NCI-H187 treated with DMSO at 0.1 percent for 48 hours (cell line): ENCODE results near the gene TTPAL.

Experiments
- DNase-seq: peaks from one replicate; lab custom pipeline; 2025; lab: John Stamatoyannopoulos, UW

Gene TTPAL

DNA sequence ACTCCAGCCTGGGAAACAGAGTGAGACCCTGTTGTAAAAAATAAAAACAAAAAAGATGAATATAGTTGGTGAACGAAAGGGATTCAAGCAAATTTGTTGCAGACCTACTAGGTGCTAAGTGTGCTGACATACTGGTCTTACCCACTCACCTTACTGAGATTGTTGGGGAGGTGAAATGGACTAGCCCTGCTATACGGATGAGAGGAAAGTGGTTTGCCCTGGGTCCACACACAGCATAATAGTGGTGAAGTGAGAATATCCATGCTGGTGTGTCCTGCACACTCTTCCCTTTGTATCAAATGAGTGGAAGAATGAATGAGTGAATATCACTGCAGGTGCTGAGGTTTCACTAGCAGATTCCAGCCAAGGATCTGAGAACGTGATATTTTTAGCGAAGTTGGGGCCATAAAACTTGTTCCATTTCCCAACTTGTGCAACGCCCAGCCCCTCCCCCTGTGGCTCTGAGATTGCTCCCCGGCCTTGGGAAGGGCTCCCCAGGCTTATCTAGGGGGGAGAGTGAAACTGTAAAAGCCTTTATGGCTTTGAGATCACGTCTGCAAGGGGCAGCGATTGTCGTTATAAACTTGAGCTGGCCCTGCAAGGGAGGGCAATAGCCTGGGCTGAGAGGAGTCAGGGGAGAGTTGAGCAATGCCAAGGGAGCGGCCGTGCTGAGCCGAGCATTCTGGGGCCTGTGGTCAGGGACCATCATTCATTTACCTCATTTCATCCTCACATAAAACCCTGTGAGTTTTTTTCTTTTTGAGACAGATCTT is 33.2 kb upstream of the TTPAL start:
- no peak for DNase-seq

DNA sequence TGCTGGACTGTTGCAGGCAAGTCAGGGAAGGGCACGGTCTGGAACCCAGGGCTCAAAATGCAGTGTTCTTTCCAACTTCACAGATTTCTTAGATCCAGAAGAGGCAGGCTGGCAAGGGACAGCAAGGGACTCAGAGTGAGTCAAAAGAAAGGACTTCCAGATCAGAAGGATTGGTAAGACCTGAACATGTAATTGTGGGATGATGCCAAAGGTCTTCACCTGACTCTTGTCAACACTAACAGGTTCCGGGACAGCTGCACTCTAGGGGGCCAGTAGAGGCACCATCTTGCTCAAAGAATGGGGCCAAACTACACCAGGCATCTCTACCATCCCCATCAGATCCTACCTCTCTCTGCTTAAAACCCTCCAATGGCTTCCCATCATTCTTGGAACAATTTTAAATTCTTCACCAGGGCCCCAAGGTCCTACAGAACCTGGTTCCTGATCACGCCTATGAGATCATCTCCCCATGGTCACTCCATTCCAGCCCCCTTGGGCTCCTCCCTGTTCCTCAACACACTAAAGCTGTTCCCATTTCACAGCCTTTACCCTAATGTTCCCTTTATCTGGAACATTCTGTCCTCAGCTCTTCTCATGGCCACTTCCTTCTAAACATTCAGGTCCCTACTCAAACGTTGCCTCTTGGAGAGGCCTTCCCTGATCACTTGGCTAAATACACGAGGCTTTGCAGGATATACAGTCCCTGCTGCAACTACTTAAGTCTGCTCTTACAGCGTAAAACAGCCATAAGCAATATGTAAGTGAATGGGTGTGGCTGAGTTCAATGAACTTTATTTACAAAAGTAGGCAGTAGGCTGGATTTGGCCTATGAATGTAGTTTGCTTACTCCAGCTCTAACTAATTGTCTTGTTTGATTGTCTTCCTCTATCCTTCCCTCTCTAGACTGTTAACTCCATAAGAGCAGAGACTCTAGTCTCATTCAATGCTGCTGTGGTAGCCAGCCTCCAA is 29.6 kb upstream of the TTPAL start:
- no peak for DNase-seq

DNA sequence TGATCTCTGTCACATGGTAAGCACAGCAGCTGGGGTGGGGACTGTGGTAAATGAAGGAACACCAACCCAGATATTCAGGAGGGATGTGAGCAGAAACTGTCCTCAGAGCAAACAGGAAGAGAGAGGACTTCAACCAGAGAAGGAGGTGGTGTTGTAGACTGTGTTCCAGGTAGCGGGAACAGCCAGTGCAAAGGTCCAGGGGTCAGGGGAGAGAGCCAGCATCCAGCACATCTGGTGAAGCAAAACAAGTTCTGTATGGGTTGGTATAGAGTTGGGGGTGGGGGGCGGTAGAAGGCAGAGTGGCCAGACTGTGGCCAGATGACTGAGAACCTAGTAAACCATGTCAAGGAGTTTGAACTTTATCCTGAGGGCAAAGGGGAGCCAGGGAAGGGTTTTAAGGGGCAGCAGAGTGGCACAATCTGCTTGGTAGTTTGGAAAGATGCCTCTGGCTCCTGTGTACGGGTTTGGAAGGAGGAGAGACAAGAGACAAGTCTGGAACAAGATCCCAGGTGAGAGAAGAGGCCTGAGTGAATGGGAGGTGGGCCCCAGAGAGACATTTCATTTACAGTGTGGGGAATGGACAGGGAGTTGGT is 27.8 kb upstream of the TTPAL start:
- DNase-seq: no peak

DNA sequence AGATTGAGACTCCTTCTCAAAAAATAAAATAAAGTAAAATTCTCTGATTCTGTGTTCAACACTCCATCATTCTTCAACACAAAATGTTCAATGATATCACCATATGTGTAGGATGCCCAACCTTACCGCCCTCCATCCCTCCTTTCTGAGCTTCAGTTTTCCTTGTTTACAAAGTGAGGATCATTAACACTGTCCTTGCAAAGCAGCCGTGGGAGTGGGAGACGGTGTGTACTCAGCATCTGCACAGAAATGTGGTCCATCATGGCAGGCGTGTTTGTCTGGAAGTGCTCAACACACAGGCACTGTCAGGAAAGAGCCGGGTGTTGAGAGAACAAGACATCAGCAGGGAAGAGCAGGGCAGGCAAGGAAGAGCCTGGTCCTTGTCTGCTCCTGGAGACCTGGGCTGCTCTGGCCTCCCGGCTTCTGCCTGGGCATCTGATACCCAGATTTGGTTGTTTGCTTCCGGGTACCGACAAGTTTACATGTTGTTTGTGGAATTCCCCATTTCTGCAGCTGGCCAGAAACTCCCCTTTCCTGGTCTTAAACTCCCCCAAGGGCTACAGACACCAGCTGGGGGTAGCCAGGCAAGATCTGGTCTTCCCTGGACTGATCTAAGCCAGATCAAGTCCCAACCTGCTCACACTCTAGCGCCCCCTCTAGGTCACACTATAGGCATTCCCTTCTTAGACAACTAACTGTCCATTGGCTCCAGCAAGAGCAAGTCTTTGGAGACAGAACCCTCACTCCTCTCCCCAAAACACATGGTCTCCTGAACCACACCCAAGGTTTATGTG is 26.7 kb upstream of the TTPAL start:
- DNase-seq: no peak

DNA sequence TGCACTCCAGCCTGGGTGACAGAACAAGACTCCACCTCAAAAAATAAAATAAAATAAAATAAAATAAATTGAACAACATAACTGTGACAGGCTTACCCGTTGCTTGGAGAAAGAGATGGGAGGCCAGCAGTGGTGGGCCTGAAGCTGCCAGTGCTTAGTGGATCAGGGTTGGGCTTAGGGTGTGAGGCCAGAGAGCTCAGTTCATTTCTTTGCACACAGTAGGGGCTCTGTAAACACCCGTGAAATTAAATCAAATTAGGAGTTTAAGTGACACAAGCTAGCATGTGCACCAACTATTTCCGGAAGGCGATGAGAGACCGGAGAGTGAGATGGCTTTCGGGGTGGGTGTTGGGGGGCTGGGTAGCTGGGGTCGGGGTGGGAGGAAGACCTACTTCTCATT is 25.8 kb upstream of the TTPAL start:
- no peak for DNase-seq

DNA sequence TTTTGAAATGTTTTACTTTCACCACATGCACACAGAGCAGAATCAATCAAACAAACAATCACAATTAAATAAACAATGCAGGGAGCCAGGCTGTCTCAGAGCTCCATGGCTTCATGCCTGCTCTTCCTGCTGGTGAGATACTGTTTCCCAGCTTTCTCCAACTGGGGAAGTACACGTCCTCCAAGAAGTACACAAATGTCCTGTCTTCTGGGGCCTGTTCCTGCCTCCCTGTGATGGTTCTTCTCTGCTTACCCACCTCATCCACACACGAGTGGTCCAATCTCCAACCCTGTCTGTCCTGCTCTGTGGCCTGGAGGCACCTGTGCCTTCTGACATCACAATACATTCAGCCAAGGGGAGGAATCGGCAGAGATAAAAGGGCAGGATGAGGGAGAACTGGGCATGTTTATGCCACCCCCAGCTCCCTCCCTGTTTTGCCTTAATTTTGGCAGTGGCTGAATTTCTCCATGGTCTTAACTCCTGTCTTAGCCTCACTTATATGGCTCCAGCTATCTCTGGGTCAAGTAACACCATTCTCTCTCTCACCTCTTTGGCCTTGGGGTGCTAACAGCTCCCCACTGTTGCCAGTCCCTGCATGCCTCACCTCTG is 25.3 kb upstream of the TTPAL start:
- DNase-seq: no peak

DNA sequence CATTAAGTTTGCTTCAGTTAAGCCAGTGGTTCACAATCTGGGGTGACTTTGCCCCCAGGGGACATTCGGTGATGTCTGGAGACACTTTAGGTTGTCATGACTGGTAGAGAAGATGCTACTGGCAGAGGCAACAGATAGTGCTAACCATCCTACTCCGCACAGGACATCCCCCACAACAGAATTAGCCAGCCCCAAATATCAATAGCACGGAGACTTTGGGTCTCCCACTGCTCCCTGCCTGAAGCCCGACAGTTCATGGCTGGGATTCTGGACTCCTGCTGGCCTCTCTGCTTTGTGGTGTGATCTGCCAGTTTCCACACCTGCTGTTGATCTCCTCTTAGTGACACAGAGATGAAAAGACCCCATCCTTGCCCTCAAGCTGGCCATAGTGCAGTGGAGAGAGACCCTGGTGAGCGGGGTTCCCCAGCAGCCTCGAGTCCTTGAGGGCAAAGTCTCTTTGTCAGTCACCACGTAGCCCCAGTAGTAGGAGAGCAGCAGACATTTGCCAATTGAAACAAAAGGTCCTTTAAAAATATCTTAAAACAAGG is 24.7 kb upstream of the TTPAL start:
- DNase-seq: no peak

DNA sequence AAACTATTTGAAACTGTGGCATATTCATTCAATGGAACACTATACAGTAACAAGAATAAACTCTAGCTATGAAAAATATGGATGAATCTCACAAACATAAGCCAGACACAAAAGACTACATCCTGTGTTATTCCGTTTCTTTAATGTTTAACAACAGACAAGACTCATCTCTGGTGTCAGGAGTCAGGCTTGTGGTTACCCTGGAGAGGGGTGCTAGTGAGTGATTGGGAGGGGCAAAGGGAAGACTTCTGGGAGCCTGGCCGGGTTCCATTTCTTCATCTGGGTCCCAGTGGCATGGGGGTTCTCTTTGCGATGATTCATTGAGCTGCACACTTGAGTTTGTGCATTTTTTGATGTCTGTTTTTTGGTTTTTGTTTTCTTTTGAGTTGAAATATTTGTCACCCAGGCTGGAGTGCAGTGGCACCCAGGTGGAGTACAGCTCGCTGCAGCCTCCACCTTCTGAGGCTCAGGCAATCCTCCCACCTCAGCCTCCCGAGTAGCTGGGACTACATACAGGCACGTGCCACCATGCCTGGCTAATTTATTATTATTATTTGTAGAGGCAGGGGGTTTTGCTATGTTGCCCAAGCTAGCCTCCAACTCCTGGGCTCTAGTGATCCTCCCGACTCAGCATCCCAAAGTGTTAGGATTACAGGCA is 21.2 kb upstream of the TTPAL start:
- DNase-seq: no peak

DNA sequence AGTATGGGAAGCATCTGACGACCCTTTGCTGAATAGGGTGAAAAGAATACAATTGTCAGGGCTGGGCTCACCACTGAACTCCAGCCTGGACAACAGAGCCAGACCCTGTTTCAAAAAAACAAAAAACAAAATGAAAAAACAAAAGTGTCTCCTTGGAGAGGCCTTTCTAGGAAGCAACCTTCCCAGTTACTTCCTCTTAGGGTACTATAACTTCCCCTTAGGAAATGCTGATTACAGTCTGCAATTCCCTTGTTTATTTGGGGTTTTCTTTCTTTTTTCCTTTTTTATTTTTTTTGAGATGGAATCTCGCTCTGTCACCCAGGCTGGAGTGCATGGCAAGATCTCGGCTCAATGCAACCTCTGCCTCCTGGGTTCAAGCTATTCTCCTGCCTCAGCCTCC is 20.5 kb upstream of the TTPAL start:
- no peak for DNase-seq

DNA sequence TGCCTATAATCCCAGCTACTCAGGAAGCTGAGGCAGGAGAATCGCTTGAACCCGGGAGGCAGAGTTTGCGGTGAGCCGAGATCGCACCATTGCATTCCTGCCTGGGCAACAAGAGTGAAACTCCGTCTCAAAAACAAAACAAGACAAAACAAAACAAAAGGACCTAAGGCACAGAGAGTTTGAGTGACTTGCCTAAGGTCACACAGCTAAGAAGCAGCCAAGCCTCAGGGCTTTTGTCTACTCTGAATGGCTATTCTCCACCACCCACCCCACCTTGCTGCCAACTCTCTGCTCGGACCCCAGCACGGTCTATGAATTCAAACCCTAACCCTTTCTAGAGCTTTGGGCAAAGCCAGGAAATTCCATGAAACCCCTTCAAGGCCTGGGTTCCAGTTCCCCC is 19.1 kb upstream of the TTPAL start:
- DNase-seq: no peak

DNA sequence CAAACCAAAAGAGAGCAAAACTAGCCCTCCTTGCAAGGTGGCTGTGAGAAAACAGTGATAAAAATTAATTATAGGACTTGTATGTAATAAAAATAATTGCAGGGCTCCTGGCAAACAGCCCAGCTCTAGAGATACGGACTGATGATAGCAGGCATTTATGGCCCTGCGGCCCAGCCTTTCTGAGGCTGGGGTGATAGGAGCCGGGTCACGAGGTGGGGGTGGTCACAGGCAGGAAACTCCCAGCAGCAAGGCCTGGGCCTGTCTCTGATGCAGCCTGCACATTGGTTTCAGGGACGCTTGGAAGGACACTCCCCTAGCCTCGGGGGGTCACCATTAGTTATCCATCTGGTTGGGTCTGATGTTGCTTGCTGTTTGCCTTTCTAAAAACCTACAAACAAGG is 18.7 kb upstream of the TTPAL start:
- no peak for DNase-seq

DNA sequence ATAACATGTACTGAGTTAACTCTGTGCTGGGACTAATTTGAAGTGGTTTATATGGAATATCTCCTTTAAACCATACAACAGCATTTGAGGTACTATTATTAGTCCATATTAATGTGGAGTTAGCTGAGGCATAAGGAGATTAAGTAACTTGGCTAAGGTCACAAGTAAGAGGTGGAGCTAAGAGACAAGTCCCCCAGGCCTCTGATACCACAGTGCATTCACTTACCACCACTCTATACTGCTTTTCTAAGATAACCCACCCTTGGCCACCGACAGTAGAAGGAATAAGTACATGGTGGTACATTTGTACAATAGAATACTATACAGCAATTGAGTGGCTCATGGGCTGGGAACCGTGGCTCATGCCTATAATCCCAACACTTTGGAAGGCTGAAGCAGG is 16.4 kb upstream of the TTPAL start:
- DNase-seq: no peak

DNA sequence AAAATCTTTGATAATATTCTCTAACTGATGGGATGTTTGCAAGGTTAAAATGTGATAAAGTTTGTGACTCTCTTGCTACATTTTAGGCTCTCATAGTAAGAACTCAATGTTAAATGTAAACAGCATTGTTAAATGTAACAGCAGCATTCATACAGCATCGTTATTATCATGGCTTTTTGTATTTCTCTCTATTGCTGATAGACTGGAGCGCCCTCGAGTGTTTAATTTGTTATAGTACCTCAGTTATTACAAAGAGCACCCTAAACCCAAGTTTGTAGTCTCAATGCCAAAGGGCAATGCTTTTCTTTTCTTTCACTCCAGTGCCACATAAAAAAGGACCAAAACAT is 14.9 kb upstream of the TTPAL start:
- DNase-seq: no peak

DNA sequence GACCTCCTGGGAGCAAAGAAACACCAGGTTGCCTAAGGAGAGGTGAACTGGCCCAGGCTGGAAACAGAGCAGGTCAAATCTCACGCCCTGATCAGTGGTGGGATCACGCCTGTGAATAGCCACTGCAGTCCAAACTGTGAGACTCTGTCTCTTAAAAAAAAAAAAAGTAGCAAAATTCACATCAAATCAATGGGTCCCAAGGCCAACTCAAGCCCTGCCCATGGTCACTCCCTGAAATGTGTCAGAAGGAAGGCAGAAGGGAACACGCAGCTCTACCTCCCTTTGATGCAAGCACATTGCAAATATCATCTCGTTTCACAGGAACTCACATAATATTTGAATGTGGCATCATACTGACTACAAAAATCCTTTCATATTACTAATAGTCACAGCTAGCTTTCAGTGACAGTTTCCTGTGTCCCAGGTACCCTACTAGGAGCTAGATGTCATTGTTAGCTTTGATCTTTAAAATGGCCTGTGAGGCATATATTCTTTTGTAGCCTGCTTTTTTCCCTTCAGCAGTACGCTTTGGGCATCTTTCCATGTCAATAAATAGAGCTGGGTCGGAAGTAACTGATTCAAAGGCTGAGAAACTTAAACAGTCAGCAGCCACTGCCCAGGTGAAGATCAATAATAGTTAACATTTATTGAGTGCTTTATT is 14.4 kb upstream of the TTPAL start:
- DNase-seq: no peak

DNA sequence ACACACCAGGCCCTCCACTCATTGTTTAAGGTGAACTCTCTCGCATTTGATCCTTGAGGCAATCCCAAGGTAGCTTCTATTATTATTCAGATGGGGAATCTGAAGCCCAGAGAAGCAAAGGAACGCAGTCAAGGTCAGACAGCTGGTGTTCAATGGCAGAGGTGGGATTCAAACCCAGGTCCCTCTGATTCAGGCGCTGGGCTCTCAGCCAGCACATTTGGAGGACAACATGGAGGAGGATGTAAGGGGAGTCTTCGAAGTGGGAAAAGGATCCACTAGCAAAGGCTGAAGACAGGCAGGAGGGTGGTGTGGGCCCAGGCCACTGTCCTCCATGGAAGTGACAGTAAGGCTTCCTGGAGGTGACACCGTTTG is 13.9 kb upstream of the TTPAL start:
- DNase-seq: no peak

DNA sequence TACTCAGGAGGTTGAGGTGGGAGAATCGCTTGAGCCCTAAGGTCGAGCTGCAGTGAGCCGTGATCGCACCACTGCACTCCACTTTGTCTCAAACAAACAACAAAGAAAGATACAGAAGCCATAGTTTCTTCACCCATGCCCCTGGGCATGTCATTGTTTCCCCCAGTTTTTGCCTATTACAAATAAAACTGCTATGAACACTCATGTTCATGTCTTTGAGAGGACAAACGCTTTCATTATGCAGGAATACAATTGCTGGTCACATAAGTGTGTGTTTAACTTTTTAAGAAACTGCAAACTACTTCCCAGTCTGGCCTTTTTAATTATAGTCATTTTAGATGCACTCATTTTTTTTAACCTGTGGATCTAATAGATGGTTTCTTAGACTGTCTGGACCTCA is 12.2 kb upstream of the TTPAL start:
- no peak for DNase-seq

DNA sequence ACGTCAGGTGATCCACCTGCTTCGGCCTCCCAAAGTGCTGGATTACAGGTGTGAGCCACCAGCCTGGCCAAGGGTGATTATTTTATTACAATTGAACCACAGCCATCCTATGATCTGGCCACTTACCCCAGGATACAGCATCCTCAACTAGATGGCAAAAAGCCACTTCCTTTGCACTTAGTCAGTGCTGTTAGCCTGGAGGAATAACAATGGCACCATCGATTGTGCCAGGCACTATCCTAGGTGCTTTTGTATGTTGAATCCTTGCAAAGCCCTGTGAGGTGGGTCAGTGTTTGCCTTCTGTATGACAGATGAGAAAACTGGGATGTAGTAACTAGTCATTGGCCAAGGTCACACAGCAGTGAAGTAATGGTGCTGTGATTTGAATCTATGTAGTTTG is 11.2 kb upstream of the TTPAL start:
- DNase-seq: no peak

DNA sequence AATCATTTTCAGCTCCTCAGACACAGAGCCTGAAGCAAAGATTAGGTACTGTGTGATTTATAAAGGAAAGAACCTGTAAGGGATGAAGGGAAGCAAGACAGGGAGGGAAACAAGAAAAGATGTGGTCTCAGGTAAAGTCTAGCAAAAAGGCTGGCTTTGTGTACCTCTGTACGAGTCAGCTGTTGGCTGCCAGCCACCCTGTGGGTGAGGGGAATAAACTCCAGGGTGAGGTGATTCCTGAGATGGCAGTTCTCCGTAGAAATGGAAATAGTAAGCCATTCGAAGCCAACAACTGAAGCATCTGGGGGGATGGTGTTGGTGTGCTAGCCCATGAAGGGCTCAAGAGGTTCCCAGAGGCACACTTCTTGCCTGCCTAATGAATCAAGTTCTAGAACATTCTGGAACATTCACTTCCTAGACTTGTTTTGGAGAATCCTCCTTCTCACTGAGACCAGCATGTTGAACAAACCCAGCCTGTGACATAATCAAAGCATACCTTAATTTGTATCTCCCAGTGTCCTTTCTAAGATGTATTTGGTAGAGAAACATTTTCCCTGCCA is 10.6 kb upstream of the TTPAL start:
- DNase-seq: no peak

DNA sequence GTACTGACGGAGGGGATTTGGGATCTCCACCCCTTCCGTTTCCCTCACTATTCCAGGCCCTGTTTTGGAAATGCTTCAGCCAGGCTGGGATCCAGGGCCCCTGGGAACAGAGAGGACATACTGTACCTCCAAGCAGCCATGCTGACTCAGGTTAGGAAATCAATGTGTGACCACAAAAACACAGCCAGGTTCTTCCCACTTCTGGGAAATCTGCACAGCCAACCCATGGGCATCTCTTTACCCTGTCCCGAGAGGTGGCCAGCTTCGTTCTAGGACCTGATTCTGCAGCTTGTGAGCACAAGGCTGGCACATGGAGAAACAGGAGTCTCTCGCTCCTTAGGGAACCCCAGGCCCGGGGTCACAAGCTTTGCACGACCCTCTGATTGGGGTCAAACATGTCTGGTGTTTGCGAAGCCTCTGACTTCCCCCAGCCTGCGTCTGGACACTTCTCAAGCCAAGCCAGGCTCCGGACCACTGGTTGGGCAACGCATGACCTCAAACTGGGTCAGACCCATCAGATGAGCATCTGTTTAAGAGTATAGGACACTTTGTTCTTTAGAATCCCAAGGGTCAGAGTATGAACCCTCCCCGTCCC is 8.3 kb upstream of the TTPAL start:
- DNase-seq: no peak
